ENCODE data around the gene DDX47.
"Not testable (repeated sequence)": the region's sequence is repeated elsewhere in the genome, so short reads cannot be mapped to it uniquely, and the experiment has no call there.

GRCh38 chr12:12839439-12839838 lies 26.3 kb downstream of the DDX47 start:
- TF ChIP-seq, protein P1, sequence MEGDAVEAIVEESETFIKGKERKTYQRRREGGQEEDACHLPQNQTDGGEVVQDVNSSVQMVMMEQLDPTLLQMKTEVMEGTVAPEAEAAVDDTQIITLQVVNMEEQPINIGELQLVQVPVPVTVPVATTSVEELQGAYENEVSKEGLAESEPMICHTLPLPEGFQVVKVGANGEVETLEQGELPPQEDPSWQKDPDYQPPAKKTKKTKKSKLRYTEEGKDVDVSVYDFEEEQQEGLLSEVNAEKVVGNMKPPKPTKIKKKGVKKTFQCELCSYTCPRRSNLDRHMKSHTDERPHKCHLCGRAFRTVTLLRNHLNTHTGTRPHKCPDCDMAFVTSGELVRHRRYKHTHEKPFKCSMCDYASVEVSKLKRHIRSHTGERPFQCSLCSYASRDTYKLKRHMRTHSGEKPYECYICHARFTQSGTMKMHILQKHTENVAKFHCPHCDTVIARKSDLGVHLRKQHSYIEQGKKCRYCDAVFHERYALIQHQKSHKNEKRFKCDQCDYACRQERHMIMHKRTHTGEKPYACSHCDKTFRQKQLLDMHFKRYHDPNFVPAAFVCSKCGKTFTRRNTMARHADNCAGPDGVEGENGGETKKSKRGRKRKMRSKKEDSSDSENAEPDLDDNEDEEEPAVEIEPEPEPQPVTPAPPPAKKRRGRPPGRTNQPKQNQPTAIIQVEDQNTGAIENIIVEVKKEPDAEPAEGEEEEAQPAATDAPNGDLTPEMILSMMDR (conservative IDR thresholded peaks at IDR 0.05; ENCODE audit: low read length): not testable (repeated sequence)
- not testable (repeated sequence) for TF ChIP-seq EZH2phosphoT487 (IDR thresholded peaks at IDR 0.05; ENCODE audit: borderline replicate concordance, low read depth, low read length)

Data from OCI-LY7 (cell line).